NCI-H82 (cell line): ENCODE measurements around the gene NECAB2.

Experiments used
- DNase-seq: peaks from one replicate; lab custom pipeline; 2025; lab: John Stamatoyannopoulos, UW

NECAB2 gene

GRCh38 chr16:84024854-84025253 lies 56.8 kb downstream of the NECAB2 start:
- no peak for DNase-seq

GRCh38 chr16:84026606-84027005 lies 58.6 kb downstream of the NECAB2 start:
- DNase-seq = no peak

DNA sequence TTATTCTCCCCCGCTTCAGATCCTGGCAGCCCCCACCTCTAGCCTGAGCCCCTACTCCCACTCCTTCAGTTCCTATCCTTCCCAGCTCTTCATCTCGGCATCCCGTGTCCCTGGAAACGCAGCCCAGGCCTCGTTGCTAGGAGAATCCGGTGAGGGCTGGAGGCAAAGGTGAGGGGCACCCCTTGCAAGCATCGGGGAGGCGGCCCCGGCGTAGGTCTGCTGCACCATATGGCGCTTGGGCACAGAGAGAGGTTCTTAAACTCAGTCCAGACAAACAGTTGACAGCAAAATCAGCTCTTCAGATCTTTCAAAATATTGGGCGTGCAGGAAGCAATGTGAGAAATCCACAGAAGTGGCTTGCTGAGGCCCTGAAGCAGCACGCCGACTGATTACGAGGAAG lies 59.6 kb downstream of the NECAB2 start:
- no peak for DNase-seq

DNA sequence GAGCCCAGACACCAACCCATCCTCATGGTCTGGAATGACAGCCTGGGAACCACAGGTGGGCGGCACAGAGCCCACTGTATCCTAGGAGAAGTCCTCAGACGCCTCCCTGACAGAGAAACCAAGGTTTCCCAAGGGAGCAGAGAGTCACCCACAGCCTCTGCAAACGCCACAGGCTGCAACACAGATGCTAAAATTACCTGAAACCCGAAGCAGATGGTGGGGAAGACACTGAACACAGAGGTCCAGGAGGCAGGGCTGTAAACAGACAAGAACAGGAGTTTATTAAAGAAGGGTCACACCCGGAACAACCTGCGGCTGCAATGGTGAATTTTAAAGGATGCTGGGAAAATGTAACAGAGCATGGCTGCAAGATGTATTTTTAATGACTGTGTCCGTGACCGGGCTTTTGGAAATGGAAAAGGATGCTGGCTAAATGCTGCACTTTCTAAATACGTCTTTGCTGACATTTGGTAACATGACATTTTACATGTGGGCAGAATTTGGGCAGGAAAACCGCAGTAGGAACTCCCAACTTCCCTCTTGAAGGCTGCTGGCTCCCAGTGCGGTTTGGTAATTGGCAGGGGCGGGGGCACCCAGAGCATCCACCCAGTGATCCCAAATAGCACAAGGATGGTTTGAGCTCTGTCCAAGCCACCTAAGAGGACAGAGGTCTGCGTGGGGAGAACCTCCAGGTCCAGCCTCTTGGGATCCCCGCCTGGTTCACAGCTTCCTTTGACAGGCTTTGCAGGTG lies 61.4 kb downstream of the NECAB2 start:
- peak; percentile 34 for DNase-seq

- DNase-seq = no peak
Observed at GRCh38 chr16:84031556-84031955, 63.5 kb downstream of the NECAB2 start.

DNA sequence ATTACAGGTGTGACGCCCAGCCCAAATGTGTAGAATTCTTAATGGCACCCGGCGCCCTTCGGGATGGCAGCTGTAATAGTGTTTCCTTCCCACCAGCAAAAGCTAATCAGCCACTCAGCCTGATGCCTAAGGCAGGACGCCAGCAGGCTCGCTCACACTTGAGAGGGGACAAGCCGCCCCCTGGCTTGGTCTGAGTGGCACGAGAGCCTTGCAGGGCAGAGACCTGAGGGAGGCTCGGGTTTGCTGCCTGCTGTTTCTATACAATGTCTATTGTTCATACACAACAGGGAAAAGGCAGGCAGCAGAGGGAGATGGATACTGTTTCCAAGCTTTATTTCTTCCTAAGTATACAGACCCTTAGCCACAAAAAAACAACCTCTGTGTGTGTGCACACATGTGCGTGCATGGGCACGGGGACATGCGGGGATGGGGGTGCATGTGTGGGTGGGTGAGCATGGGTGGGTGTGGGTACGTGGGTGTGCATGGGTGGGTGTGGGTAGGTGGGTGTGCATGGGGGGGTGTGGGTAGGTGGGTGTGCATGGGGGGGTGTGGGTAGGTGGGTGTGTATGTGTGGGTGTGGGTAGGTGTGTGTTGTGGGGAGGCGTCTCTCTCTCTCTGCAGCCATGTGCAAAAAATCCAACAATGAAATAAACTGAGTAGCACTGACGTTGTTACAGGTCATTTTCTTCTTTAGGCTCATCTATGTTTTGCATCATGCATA lies 64.6 kb downstream of the NECAB2 start:
- no peak for DNase-seq

DNA sequence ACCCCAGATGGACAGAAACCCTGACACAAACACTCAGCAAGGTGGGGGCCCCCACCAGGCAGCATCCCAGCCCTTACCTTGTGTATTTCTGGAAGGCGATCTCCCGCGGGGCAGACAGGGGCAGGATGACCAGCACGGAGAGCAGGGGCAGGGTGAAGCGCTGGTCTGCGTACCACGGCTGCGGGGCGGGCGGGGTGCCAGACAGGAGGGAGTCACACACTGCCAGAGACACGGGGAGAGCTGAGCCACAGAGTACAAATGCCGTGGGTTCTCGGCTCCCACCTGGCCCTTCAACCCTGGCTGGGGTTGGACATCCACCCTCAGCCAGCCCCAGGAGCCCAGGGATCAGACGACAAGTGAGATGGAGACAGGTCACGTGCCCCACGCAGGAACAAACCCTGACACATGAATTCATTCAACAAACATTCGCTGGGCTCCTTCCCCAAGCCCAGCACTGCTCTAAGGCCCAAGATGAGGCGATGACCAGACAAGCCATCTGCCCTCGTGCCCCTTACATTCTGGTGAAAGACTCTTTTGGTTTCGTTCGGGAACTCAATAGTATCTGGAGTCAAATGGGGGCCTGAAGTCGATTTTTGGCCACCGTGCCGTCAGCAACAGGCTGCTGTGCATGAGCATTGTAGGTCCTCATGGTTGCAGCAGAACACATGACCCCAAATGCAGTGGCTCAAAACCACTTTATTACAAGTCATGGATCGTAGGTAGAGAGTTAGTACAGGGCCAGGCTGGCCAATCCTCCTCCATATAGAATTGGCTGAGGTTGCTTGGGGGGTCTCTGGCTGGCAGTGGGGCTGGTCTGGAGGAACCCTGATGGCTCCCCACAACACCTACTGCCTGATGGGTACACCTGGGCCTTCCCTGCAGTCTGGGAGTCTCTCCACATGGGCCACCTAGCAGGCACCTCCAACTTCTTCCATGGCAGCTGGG lies 65.5 kb downstream of the NECAB2 start:
- DNase-seq = no peak

DNA sequence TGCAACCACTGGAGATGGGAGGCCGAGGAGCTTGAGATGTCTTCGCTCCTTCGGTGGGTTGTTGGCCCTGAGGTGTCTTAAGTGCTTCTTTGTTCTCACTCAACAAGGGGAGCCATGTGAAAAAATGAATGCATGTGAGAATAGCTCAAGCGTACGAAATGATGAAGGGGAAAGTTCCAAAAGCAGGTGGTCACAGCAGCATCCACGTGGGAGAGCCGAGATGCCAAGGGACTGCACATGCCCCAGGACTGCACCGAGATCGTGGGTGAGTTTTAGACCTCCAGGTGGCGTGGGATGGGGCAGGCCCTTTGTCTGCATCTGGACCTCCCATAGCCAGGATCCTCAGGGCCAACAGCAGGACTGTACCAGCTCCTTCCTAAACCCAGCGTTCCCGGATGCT lies 66.5 kb downstream of the NECAB2 start:
- no peak for DNase-seq

DNA sequence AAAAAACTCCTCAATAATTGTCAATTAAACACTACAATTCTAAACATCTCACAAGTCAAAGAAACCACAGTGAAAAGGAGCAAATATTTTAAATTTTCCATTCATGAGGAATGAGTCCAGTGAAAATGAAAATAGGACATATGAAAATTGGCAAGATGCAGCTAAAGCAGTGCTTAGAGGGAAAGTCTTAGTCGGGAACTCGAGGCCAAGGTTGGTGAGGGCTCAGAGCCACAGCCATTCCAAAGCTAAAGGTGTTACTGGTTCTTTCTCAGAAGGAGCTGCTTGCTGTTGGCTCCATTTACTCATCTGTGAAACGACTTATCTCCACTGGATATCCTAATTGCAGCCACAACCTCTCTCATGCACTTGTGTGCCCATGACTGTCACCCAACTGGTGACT lies 68.1 kb downstream of the NECAB2 start:
- DNase-seq = no peak

GRCh38 chr16:84036982-84037425 lies 69.0 kb downstream of the NECAB2 start:
- DNase-seq = no peak

- DNase-seq = no peak
Observed at GRCh38 chr16:84038469-84038868, 70.4 kb downstream of the NECAB2 start.

DNA sequence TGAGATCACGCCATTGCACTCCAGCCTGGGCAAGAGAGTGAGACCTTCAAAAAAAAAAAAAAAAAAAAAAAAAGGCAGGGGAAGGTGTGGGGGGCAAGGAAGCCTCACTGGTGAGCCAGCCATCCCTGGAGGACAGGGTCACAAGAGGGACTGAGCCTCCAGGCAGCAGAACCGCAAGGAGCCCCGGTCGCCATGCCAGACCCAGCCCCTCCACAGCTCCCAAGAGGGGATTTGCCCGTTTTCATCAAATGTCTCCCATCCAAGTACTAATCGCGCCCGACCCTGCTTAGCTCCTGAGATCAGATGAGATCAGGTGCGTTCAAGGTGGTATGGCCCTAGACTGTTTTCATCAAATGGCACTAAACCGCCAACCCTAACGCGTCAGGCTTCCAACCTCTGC lies 71.7 kb downstream of the NECAB2 start:
- no peak for DNase-seq

DNA sequence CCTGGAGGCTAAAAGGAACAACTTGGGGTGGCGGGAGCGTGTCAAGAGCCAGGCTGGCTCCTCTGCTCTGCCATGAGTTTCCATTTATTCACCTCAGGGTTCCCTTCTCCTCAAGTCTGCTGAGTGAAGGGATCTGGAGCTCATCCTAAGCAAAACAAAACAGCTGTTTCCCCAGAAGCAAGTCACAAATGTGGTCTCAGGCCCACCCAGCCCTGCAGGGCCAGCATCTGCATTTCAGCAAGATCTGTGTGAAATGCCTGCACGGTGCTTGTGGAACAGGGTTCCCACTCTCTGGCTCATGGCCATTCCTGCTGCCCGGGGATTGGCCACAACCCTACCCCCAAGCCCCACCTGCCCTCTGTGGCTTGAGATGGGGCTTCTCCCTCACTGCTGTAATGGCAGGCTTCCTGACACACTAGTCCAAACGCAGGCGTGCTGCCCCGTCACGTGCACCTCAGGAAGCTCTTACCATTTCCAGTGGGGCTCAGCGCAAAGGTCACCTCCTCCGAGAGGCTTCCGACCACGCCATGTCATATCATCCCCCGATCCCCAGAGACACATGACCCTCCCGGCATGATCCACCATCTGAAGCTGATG lies 72.3 kb downstream of the NECAB2 start:
- DNase-seq = no peak

DNA sequence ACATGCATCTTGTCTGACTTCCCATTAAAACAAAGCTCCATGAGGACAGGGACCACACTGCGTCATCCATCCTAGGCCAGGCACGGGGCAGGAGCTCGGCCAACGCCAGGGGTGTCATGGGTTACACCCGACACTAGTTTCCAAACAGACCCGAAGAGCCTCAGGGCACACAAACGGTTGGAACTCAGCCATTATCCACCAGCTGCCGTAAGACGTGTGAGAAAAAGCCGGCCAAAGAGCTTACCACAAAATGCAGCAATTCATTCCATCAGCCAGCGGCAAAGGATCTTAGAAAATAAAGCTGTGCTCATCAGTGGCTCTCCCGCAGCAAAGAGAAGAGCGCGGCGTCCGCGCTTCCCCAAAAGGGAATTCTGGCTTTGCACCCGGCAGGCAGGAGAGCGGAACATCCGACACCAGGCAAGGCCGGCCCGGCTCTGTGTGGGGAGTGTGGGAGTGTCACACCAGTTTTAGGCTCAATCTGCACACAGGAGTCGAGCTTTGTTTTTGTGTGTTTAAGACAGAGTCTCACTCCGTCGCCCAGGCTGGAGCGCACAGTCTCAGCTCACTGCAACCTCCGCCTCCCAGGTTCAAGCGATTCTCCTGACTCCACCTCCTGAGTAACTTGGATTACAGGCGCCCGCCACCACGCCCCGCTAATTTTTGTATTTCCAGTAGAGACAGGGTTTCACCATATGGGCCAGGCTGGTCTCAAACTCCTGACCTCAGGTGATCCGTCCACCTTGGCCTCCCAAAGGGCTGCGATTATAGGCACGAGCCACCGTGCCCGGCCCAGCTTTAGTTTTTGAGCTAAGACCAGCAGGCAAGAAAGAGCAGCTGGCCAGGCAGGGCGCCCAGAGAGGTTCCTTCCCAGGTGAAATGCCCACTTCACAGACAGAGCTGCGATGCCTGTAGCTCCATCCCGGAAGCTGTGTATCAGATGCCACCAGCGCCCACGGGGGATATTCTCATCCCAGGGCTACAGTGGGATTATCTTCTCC lies 73.1 kb downstream of the NECAB2 start:
- peak; percentile 22 for DNase-seq

- no peak for DNase-seq
Observed at GRCh38 chr16:84041881-84042280, 73.8 kb downstream of the NECAB2 start.

DNA sequence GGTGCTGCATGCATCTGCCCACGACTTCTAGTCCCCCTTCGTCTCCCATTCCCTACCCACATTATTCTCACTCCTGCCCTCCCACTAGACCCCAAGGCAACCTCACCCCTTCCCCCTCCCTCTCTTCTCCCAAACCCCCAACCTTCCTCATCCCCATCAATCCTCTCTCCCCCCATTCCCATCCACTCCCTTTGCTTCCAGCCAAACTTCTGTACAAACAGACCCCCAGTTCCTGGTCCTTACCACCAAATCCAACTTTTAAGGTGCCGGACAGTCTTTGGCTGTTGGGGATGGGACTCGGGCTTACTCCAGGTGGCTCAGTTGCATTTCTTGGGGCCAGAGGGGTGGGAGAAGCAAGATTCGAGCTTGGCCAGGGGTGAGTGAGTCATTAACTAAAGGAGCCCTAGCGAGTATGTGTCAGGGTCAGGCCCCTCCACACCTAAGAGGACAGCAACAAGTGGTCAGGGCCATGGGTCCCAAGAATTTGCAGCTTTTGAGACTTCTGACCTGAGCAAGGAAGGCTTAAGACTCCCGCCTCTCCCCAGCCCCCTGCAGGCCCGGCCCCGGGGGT lies 74.3 kb downstream of the NECAB2 start, which contains the start of gene SLC38A8:
TSS of gene SLC38A8 (minus strand) at position 488 of the 571 bp plus-strand sequence. CDS start 638 bp downstream, outside the sequence.
- DNase-seq = no peak

GRCh38 chr16:84042879-84043485 lies 74.9 kb downstream of the NECAB2 start:
- DNase-seq = no peak

- DNase-seq = no peak
Observed at GRCh38 chr16:84043486-84044117, 75.6 kb downstream of the NECAB2 start.

- peak; percentile 69 for DNase-seq
Observed at GRCh38 chr16:84044118-84044488, 76.1 kb downstream of the NECAB2 start.
